ENCODE measurements around the gene KRTAP13-4.

KRTAP13-4 gene, protein sequence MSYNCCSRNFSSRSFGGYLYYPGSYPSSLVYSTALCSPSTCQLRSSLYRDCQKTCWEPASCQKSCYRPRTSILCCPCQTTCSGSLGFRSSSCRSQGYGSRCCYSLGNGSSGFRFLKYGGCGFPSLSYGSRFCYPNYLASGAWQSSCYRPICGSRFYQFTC

DNA sequence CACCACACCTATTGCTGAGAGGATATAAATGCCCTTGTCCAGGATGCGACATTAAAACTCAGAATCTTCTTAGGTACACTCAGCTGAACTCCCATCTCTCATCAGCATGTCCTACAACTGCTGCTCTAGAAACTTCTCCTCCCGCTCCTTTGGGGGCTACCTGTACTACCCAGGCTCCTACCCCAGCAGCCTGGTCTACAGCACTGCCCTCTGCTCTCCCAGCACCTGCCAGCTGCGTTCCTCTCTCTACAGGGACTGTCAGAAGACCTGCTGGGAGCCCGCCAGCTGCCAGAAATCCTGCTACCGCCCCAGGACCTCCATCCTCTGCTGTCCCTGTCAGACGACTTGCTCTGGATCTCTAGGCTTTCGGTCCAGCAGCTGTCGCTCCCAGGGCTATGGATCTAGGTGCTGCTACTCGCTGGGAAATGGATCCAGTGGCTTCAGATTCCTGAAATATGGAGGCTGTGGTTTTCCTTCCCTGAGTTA, at the start of gene KRTAP13-4:
Gene KRTAP13-4 (plus strand): TSS at position 51 of the 486 bp plus-strand sequence. CDS start 56 bp downstream, at position 107.
- DNase-seq = no peak

DNA sequence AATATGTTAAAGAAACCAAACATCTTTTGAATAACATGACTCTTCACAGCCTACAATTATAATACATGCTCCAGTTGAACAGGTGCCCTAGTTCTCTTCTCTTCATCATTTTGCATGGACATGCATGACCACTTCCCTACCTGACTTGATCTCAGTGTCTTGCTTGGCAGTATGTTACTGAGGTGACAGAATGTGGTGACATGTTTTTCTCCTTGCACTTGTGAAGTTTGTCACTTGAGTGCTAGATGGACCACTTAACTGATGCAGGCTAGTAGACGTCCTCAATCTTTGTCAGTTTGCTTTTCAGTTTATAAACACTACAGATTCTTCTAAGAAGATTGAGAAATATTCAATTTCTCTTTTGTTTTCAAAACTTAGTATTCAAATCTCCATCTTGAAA, 47.8 kb upstream of the KRTAP13-4 start:
- no peak for DNase-seq

DNA sequence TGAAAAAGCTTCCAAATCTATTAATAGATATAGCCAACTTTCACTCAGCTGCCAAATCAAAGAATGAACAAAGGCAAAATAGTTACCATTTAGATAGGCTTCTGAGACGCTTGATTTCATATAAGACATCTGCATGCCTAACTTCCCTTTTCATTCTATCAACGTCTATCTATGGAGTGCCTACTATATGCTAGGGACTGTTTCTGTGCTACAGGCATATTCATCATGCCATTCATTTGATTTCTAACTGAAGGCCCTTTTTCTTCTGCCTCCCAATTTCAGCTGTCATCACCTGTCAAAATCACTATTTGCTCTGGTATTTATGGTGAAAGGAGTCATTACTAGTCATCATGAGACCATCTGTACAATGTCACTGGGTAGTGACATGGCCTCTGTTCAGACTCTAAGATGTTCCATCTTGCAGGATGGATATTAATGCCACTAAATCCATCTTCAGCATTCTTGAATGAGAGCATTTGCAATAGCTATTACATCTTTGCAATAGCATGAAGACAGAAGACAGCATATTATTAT, 38.5 kb upstream of the KRTAP13-4 start:
- no peak for DNase-seq

DNA sequence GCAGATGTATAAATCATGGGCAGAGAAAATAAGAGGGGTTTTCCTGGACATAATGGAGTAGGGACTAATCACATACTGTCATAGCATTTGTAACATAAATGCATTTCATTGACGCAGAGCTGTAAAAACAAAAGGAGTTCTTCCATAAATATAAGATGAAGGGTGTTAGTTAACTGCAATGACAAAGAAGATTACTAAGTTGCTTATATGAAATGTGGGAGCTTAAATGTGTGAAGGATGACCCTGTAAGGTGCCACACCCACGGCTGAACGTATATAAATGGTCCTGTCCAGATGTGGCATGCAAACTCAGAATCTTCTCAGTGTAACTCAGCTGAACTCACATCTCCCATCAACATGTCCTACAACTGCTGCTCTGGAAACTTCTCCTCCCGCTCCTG, 34.3 kb upstream of the KRTAP13-4 start, which contains the start of gene KRTAP13-1:
Gene KRTAP13-1 (plus strand): TSS at position 301 of the 400 bp plus-strand sequence. CDS start 56 bp downstream, at position 357.
- DNase-seq = no peak

DNA sequence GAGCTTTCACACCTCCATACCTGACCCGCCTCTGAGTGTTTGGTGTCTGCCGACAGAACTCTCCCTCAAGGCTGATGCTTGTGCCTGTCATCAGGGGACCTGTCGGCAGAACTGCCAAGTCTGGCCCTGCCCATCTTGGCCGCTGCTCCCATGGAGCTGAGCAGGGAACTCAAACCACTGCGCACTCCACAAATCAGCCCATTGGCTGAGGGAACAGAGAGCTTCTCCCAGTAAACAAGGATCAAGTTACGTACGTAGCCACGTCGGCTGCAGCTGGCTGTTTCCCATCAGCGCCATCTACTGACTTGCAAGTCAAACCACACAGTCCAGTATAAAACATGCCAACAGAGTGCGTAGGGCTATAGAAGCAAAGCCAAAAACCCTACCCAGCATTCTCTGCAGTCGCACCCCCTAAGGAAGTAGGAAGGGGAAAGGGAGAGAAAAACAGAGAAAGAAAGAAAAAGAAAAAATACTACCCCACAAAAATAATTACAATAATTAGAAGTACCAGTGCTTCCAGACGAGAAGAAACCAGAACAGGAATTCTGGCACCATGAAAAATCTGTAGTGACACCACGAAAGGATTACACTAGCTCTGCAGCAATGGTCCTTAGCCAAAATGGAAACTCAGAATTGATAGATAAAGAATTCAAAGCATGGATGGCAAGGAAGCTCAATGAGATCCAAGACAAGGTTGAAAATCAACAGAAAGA, 21.1 kb upstream of the KRTAP13-4 start:
- DNase-seq = peak; percentile 90

DNA sequence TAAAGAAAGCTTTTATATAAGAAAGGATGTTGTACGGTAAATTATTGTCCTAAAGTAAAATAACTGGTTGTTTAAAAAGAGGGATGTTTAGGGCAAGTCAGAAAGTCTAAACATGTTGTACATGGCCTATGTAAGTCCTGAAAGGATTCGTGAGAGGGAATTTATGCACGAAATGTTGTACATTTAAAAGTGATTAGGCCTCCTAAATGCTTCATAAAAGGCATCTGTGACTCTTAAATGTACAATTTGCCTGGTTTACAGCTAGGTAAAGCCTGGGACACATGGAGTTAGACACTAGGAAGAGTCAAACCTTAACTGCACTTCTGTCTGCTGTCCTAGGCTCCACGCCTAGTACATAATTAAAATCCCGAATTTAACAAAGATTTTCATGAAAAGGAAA, 14.0 kb upstream of the KRTAP13-4 start:
- DNase-seq = no peak

DNA sequence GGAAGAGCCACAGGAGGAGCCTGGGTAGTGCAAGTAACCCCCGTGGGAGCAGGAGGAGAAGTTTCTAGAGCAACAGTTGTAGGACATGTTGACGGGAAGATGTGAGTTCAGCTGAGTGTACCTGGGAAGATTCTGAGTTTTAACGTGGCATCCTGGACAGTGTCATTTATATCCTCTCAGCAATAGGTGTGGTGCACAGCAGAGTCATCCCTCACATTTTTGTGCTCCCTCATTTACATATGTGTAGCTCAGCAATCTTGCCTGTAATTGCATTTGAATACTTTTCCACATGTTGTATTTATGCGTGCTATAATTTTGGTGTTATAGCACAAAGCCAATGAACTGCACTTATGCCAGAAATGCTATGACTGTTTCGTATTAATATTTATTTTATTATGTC, 4.2 kb upstream of the KRTAP13-4 start, which contains the start of gene KRTAP13-3:
Gene KRTAP13-3 (minus strand): TSS at position 101 of the 400 bp plus-strand sequence. CDS start 14 bp downstream, at position 87.
- DNase-seq = no peak

DNA sequence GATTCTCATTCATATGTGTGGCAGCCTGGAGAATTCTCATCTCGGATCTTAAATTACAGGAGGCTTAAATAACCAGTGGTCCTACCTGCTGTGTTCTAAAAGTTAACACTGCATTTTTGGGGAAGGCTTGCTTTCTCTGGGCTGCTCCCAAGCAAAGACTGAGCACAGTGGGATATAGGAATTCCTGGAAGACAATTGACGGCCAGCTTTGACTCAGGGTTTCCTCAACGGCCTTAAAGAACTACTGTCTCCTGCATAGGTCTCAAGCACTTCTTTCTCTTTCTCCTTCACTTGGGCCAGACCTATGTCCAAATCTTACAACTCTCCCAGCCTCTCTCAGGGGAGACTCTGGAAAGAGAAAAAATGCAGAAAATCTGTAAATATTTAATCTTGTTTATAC, 3.3 kb upstream of the KRTAP13-4 start:
- no peak for DNase-seq

DNA sequence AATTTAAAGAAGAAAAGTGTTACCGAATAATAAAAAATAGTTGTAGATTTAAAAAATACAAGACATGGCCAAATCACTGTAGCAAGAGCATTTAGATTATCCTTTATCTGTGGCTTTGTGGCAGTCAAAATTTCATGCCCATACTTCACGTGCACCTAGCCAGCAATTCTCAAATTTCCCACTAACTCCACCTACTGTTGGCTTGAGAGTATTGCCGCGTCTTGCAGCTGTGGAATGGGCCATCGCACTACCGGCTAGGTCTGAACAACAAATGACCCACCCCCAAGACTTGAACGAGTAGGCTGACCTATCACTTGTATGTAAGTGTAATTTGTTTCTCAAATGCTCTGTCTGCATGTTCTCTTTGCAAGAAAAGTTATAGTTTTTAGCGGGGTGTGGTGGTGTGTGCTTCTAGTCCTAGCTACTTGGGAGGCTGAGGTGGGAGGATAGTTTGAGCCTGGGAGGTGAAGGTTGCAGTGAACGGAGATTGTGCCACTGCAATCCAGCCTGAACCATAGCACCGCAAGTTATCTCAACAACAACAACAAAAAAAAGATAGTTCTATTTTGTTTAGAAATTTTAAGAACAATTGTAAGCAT, 4.1 kb downstream of the KRTAP13-4 start:
- peak; percentile 2 for DNase-seq

DNA sequence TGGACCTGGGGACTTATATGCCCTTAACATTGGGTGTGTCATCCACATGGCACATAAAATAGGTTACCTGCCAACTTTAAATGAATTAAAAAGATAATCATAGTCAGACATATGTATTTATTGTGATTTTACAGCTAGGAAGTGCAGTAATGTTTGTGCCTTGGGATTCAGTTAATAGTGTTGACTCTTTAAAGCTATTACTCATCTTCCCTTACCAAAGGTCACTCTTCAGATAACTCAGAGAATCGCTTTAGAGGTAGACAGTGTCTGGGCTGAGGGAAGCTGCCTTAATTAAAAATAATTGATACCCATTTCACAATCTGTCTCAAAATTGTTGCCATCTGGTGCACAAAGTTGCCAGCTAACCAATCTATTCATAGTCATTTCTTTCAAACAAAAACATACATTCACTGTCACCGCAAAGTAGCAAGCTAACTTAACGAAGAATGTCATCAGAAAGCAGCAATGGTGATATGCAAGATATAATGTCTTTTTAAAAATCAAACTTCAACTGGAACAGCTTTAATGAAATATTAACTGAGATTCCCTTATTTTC, 7.1 kb downstream of the KRTAP13-4 start:
- DNase-seq = no peak

DNA sequence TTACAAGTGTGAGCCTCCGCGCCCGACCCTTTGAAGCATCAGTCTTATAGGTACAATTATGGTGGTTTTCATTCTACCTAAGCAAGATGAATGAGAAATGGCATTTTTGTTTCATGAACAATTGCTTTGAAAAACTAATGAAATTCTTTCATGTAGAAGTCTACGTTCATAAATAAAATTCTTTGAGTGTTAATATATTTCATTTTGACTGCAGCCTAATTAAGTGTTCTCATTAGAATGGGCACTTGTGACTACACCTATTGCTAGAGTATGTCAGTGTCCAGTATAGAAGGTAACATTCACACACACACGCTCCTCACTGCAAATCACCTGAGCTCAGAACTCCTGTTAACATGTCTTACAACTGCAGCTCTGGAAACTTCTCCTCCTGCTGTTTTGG, 10.0 kb downstream of the KRTAP13-4 start, which contains the start of gene KRTAP15-1:
Gene KRTAP15-1 (plus strand): TSS at position 301 of the 400 bp plus-strand sequence. CDS start 53 bp downstream, at position 354.
- DNase-seq = no peak

DNA sequence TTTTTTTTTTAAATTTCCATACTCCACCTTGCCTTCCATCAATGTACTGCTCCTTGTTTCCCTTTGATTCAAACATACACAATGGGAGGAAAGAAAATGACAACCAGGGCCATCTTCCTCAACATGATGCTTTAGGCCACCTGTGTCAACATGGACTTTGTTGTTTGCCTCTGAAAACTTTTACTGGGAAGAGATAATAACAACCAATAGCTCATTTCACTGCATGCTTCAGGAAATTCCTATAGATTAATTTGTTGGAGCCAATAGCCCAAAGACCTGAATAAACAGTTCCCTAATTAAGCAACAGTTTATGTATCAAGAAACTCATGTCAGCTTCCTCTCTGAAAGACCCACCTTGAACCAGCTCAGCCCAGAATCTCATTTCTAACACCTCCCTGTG, 13.2 kb downstream of the KRTAP13-4 start:
- DNase-seq = no peak

DNA sequence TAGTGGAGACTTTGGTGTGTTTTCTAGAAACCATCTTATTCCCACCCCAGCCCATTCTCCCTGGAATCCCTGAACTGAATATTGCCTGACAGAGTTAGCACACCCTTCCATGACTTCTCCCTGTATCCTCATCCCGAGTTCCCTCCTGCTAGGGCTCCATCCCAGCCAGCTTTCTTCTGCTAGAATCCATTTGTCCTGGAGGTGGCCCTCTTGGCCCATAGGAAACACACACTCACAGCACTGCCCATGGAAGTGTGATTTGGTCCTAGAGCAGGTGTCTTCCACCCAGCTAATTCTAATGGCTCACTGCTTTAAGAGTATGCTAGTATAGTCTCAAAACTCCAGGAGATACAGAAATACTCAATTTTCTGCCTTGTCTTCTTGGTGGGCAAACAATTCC, 14.2 kb downstream of the KRTAP13-4 start:
- DNase-seq = no peak

DNA sequence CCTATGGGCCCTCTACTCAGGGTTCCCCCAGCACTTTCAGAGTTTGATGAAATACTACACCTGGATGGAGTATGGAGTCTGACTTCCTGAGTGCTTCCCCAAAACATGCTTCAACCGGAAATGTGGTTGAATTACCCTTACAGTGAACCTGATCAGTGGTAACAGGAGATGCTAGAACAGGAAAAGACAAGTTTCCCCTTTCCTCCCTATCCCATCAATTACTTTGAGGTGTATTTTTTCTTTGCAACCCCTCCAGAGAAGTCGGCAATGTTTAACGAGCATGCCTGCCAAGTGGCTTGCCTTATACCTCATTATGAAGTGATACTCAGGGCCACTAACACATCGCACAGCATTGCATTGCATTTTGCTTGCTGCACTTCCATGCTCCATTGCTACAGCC, 17.0 kb downstream of the KRTAP13-4 start:
- DNase-seq = no peak

DNA sequence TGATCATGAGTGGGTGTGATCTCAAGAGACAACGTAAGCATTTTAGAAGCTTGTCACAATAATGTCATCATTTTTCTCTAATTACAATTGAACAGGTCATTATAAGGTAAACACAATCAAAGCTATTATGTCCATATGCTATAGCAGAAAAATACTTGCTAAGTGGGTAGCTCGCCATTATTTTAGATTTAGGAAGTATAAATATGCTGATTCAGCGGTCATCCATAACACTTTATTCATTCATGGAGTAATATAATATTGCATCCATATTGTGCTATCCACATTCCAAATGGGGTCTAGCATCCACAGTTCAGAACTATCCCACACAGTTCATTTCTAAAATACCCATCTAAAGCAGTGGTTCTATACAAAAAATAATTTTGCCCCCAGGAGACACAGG, 18.5 kb downstream of the KRTAP13-4 start:
- no peak for DNase-seq

DNA sequence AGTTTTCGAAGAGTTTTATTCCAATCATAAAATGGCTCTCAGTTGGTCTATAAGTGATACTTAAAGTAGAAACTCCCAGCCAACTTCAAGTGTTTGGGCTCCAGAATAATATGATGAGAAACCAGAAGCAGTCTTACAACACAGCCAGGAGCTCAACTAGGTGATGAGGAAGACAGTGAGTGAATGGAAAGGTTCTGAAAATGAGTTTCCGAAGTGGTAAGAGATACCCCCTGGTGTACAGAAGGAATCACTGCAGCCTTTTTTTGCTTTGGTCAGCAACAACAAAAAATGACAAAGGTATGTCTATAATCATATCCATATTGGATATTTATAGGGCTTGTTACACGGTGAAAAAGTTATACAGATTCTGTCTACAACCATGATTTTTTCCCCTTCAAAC, 33.7 kb downstream of the KRTAP13-4 start:
- DNase-seq = no peak

DNA sequence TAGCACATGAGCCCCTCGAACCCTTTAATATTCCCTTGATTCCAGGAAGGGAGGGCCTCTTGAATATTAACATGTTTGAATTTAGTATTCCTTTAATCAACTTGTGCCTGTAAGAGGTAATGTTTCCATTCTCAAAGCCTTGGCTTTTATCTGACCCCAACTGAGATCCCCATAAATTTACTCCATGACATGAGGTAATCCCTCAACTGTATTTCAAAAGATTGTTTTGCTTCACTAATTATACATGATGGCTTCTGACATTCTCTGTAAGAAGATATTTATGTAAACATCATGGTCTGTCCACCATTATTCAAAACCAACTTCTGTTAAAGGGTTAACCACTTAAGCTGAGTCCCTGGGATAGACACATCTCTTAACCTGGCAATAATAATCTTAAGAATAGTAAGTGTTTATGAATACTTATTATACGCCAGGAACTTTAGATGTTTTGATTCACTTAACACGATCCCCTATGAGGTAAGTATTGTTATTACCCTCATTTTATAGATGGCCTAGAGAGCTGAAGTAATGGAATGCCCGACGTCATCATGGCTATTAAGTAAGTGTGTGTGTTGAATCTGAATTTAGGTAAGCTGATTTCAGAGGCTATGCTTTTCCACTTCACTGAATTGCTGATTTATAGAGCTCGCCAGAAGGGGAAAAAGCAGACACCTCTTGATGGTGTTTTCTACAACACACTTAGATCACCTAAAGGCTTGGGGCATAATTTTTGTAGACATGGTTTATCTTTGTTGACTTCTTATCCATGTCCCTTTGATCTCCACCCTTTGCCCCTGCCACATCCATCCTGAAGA, 39.1 kb downstream of the KRTAP13-4 start:
- no peak for DNase-seq

DNA sequence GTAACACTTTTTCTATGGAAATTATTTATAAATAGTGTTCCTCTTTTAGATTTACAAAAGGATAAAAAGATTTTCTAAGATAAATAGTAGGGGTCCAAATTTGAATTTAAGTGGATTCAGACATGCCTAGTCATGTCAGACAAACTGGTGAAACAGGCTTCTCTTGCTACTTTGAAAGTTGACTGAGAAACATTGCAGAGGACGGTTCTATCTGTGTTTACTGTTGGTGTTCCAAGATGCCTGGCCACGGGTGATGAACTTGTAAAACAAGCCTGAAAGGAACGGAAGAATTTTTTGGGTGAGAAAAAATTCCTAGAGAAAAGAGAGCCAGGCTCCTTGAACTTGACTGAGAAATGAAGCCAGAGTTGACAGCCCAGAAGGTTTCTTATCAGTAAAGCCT, 48.0 kb downstream of the KRTAP13-4 start:
- no peak for DNase-seq

DNA sequence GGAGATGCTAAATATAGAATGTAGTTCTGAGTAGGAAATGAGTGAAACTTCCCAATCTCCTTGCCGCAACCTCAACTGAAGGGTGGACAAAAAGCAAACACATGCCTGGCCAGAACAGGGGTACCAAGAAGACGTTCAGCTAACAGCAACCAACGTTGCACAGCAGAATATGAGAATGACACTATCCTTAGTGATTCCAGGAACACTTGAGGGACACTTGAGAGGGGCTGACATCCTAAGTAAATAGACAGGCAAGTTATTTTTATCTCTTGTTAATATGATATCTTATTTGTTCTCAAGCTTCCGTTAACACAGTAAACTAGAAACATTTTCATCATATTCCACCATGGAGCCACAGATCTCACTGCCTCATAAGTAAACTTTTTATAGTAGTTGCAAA, 49.2 kb downstream of the KRTAP13-4 start:
- DNase-seq = peak; percentile 5

DNA sequence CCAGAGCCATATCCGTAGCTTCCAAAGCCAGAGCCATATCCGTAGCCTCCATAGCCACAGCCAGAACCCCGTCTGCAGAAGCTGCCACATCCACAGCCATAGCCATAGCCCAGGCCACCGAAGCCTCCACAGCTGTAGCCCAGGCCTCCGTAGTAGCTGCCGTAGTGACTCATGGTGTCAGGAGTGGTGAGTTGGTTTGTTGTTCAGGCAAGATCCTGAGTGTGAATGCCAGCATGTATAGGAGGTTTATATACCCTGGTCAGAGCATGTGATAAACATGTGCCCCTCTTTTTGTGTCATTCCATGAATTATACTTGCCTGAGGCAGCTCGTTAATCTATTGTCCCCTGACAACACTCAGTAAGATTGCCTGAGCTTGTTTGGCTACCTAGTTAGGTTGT, 50.1 kb downstream of the KRTAP13-4 start, which contains the start of gene KRTAP19-1:
Gene KRTAP19-1 (minus strand): TSS at position 223 of the 400 bp plus-strand sequence. CDS start 50 bp downstream, at position 173.
- DNase-seq = no peak
